Common myeloid progenitor, CD34-positive (primary cell): Measurements from ENCODE around the gene ACOT7.

Experiments
- CTCF ChIA-PET: fragments of 350-600 bp; sonication (Branson Sonifier 250); formaldehyde crosslinking; loops from one replicate; lab custom pipeline; 2021; ENCODE audit warnings: antibody characterized with exemption; lab: Charles Lee
- POLR2A ChIA-PET: fragments of 350-600 bp; sonication (Branson Sonifier 250); formaldehyde crosslinking; loops from one replicate; lab custom pipeline; 2021; ENCODE audit warnings: antibody characterized with exemption; lab: Charles Lee
- DNase-seq, 3 donors: peaks; one replicate each; pipeline versions ENCODE4 v3.0.0 to v3.0.0-alpha.2; 2013
- H3K27ac ChIP-seq, 2 experiments: 1 replicate in 1 of 2; 2 replicates in 1 of 2; pipeline ENCODE4 v1.7.0; 2013; ENCODE audit warnings: inconsistent platforms in 2 of 2, low read length in 2 of 2, mild to moderate bottlenecking in 2 of 2, low read depth in 1 of 2, moderate library complexity in 1 of 2; ENCODE audit not compliant: severe bottlenecking in 2 of 2, insufficient read depth in 1 of 2, poor library complexity in 1 of 2
- H3K27me3 ChIP-seq, 5 experiments: replicated peaks in 2 of 5; 1 replicate in 3 of 5; 2 replicates in 2 of 5; pipeline versions ENCODE4 v1.6.1 to v1.7.0; 2013; ENCODE audit warnings: low read length in 4 of 5, mild to moderate bottlenecking in 2 of 5, moderate library complexity in 2 of 5, inconsistent platforms in 1 of 5; ENCODE audit not compliant: insufficient read depth in 5 of 5, control insufficient read depth in 4 of 5
- H3K36me3 ChIP-seq, 4 experiments: 1 replicate in 2 of 4; 2 replicates in 2 of 4; pipeline versions ENCODE4 v1.6.1 to v1.7.0; 2013; ENCODE audit warnings: low read length in 3 of 4, control low read depth in 1 of 4, mild to moderate bottlenecking in 1 of 4; ENCODE audit not compliant: control insufficient read depth in 4 of 4, insufficient read depth in 4 of 4
- H3K4me1 ChIP-seq, 4 experiments: 1 replicate in 3 of 4; 2 replicates in 1 of 4; pipeline versions ENCODE4 v1.6.1 to v1.7.1; 2013; ENCODE audit warnings: low read length in 3 of 4, mild to moderate bottlenecking in 3 of 4, control low read depth in 1 of 4, inconsistent platforms in 1 of 4, moderate library complexity in 1 of 4; ENCODE audit not compliant: control insufficient read depth in 4 of 4, insufficient read depth in 4 of 4; ENCODE audit errors: control extremely low read depth in 1 of 4
- H3K4me3 ChIP-seq, 7 experiments: 1 replicate in 4 of 7; 2 replicates in 3 of 7; pipeline versions ENCODE4 v1.5.1 to v1.7.0; 2013; ENCODE audit warnings: mild to moderate bottlenecking in 7 of 7, low read length in 6 of 7, moderate library complexity in 6 of 7, inconsistent platforms in 2 of 7, low read depth in 2 of 7, control low read depth in 1 of 7; ENCODE audit not compliant: insufficient read depth in 4 of 7, control insufficient read depth in 1 of 7; ENCODE audit errors: extremely low read depth in 1 of 7
- H3K9me3 ChIP-seq, 5 experiments: 1 replicate in 4 of 5; 2 replicates in 1 of 5; pipeline versions ENCODE4 v1.6.1 to v1.7.1; 2013; ENCODE audit warnings: low read length in 4 of 5, mild to moderate bottlenecking in 2 of 5, inconsistent platforms in 1 of 5, low read depth in 1 of 5, moderate library complexity in 1 of 5; ENCODE audit not compliant: control insufficient read depth in 4 of 5, insufficient read depth in 2 of 5; ENCODE audit errors: control extremely low read depth in 1 of 5
- WGBS: methylation state at CpG from one replicate; pipeline ENCODE4 v1.1.5; 2013; ENCODE audit not compliant: insufficient coverage; 5-methylcytosine and 5-hydroxymethylcytosine counted together

ACOT7 gene

GRCh38 chr1:6281511-6282402 lies 111.8 kb downstream of the ACOT7 start:
- H3K4me1 ChIP-seq = no peaks in the 10 kb centered on the region
- no peak for DNase-seq
- peaks cover 0 to 3% (median under 1%) of the 10 kb centered on the region in 4 experiments for H3K36me3 ChIP-seq
- 89% methylated on average over 17 of the region's 19 CpGs for WGBS
- POLR2A ChIA-PET = no interaction called here
- H3K27me3 ChIP-seq = no peaks in the 10 kb centered on the region
- H3K9me3 ChIP-seq = no peaks in the 10 kb centered on the region
- no peak overlapping the region for H3K27ac ChIP-seq
- CTCF ChIA-PET = interaction anchor here (2.2 kb wide), 1 partner anchor 35 kb away, joined by 9 read pairs; no protein-coding TSS in a partner anchor
- H3K4me3 ChIP-seq = no peak overlapping the region

DNA sequence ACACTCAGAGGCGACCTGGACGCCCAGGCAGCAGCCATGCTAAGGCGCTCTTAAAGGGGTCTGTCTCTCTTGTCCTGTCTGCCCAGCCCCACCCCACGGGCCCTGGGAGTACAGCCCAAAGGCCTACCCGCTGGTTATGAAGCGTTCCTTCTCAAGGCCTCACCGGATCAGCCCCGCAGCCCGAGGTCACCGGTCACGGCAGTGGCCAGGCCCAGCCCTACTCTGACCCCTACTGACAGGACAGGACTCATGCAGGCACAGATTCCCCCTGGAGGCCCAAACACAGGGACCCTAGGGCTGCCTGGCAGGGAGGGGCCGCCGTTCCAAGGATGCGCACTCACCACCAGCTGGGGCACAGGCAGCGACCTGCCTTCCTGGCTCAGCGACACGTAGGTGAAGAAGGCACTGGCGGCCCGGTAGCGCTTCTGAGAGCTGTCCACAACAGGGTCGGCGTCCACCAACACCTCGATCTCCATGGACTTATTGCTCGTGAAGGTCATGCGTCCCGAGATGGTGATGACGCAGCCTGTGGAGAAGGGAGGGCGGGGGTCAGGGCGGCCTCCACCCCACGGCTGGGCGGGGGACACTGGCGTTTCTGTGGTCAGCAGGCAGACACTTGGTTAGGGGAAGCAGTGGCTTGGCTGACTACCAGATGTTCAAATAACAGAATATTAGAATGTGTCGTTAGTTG lies 112.7 kb downstream of the ACOT7 start:
- 91% methylated on average over 26 of the region's 33 CpGs for WGBS
- Histone ChIP-seq H3K4me3 (no peak overlapping the region), H3K9me3 (no peaks in the 10 kb centered on the region), H3K27ac (no peak overlapping the region), H3K4me1 (no peaks in the 10 kb centered on the region), H3K36me3 (peaks cover 0 to 3% (median under 1%) of the 10 kb centered on the region in 4 experiments), H3K27me3 (no peaks in the 10 kb centered on the region)
- no peak for DNase-seq
- ChIA-PET POLR2A (no interaction called here), CTCF (interaction anchor here (2.2 kb wide), 1 partner anchor 34 kb away, joined by 9 read pairs; no protein-coding TSS in a partner anchor)

GRCh38 chr1:6279613-6280383 lies 113.8 kb downstream of the ACOT7 start:
- H3K36me3 ChIP-seq = peaks cover 0 to 3% (median under 1%) of the 10 kb centered on the region in 4 experiments
- 98% methylated on average over 26 of the region's 31 CpGs for WGBS

GRCh38 chr1:6279066-6279465 lies 114.5 kb downstream of the ACOT7 start:
- Histone ChIP-seq H3K9me3 (no peaks in the 10 kb centered on the region), H3K4me3 (no peak overlapping the region), H3K27ac (no peak overlapping the region), H3K4me1 (no peaks in the 10 kb centered on the region), H3K36me3 (peaks cover 0 to 5% (median under 1%) of the 10 kb centered on the region in 4 experiments), H3K27me3 (no peaks in the 10 kb centered on the region)
- CTCF ChIA-PET = interaction anchor here (1.4 kb wide), 1 partner anchor 32 kb away, joined by 6 read pairs; no protein-coding TSS in a partner anchor
- POLR2A ChIA-PET = no interaction called here
- no peak for DNase-seq
- 94% methylated on average over 9 of the region's 10 CpGs for WGBS

More at GRCh38 chr1:6279613-6280383, 113.8 kb downstream of the ACOT7 start:
- Histone ChIP-seq H3K4me1 (no peaks in the 10 kb centered on the region), H3K27me3 (no peaks in the 10 kb centered on the region), H3K4me3 (no peak overlapping the region), H3K9me3 (no peaks in the 10 kb centered on the region), H3K27ac (no peak overlapping the region)
- POLR2A ChIA-PET = no interaction called here
- CTCF ChIA-PET = interaction anchor here (0.6 to 1.4 kb wide), 2 partner anchors 32 to 120 kb away, joined by 3 to 6 read pairs; no protein-coding TSS in a partner anchor
- DNase-seq = no peak

DNA sequence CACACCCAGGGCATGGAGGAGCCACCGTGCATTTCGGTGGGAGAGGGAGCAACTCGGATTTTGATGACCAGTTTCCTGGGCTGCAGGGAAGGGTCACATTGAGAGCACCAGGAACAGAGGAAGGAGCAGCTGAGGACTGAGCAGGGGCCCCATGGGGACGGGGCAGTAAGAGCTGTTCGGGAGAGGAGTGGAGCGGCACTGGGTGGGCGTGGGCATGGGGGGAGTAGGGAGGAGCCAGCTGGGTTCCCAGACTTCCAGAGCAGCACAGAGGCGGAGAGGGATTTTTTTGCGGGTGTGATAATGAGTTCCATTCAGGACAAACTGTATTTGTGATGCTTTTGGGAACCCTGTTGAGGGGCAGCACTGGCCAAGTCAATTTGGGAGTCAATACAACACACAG lies 115.3 kb downstream of the ACOT7 start:
- POLR2A ChIA-PET = no interaction called here
- DNase-seq = no peak
- WGBS = 99% methylated on average over 9 of the region's 9 CpGs
- Histone ChIP-seq H3K4me3 (no peak overlapping the region), H3K4me1 (no peaks in the 10 kb centered on the region), H3K9me3 (no peaks in the 10 kb centered on the region), H3K36me3 (peaks cover 0 to 7% (median under 1%) of the 10 kb centered on the region in 4 experiments), H3K27me3 (no peaks in the 10 kb centered on the region), H3K27ac (no peak overlapping the region)
- CTCF ChIA-PET = interaction anchor here (1.6 kb wide), 1 partner anchor 31 kb away, joined by 3 read pairs; no protein-coding TSS in a partner anchor

DNA sequence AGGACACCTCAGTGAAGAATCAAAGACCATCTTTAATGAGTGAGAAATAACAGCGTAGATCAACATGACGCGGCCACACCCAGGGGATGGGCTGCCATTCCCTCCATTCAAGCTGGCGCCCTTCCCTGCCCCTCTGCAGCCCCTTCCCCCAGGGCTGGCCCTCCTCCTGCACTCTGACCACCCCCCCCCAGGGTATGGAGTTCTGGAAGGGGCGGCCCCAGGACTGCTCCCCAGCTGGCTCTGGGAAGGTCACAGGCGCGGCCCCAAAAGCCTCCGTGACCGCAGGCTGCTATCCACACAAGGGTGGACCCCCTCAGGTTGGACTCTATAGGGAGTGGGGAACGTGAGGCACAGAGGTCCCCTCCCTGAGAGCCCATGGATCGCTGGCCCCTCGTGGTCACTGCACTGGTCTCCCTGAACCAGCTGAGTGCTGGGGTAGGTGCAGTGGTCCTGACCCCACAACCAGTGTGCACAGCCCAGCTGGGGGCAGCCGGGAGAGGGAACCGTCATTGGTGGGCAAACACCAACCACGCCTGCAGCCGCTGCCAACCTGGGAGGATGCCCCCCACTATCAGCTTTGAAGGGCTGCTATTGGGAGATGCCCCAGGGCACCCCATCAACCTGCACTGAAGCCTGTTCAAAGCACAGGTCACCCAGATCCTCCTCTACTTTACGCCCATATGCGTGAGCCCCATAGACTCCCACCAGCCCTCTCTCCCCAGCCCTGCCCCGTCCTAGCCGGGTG lies 116.6 kb downstream of the ACOT7 start:
- DNase-seq = no peak
- CTCF ChIA-PET = interaction anchor here (0.7 to 1.6 kb wide), 4 partner anchors 9 to 30 kb away, joined by 3 read pairs; no protein-coding TSS in a partner anchor
- 95% methylated on average over 15 of the region's 20 CpGs for WGBS
- Histone ChIP-seq H3K4me1 (no peaks in the 10 kb centered on the region), H3K36me3 (peaks cover 0 to 11% (median under 1%) of the 10 kb centered on the region in 4 experiments), H3K27me3 (no peaks in the 10 kb centered on the region), H3K27ac (no peak overlapping the region), H3K9me3 (no peaks in the 10 kb centered on the region), H3K4me3 (no peak overlapping the region)
- POLR2A ChIA-PET = no interaction called here
